OCI-LY7 (cell line): ENCODE results near the gene PFKP.

Source experiments
- CTCF ChIP-seq: fragments of 200-600 bp; sonication (generic); conservative IDR thresholded peaks from 2 replicates; pipeline ENCODE4 v1.5.1; 2014; ENCODE audit warnings: mild to moderate bottlenecking, antibody characterized with exemption, low read length, moderate library complexity, mixed read lengths
- EZH2phosphoT487 ChIP-seq: fragments of 200-600 bp; sonication (generic); IDR thresholded peaks from 2 replicates; pipeline ENCODE4 v1.6.1; 2018; ENCODE audit warnings: low read depth, borderline replicate concordance, mild to moderate bottlenecking, mixed run types, antibody characterized with exemption, low read length, moderate library complexity, mixed read lengths

- TF ChIP-seq CTCF (no peak), EZH2phosphoT487 (no peak)
These were observed 41.3 kb downstream of the PFKP start for GRCh38 chr10:3108575-3109105.
